ENCODE data around the gene ZNF688.
"Not testable (repeated sequence)": the region's sequence is repeated elsewhere in the genome, so short reads cannot be mapped to it uniquely, and the experiment has no call there.

ZNF688 gene

GRCh38 chr16:30535106-30535776, 36.3 kb downstream of the ZNF688 start:
- in situ Hi-C loops (cut with HindIII; ENCODE audit: low sequenced_read_pairs): no loop called here

- in situ Hi-C loops (cut with HindIII; ENCODE audit: low sequenced_read_pairs): no loop called here
These were observed 37.0 kb downstream of the ZNF688 start, which contains the start of gene ZNF747 for GRCh38 chr16:30534368-30535105. Gene ZNF747, minus strand, starts transcription at chr16:30534858. Its CDS starts 179 bp downstream, at chr16:30534679.

GRCh38 chr16:30533748-30534367, 37.7 kb downstream of the ZNF688 start:
- in situ Hi-C loops (cut with HindIII; ENCODE audit: low sequenced_read_pairs): no loop called here

- in situ Hi-C loops (cut with HindIII; ENCODE audit: low sequenced_read_pairs): no loop called here
These were observed 38.4 kb downstream of the ZNF688 start for GRCh38 chr16:30533146-30533522.

GRCh38 chr16:30532285-30533145, 39.0 kb downstream of the ZNF688 start:
- in situ Hi-C loops (cut with HindIII; ENCODE audit: low sequenced_read_pairs): no loop called here

GRCh38 chr16:30530163-30531037, 41.1 kb downstream of the ZNF688 start:
- in situ Hi-C loops (cut with HindIII; ENCODE audit: low sequenced_read_pairs): no loop called here

- in situ Hi-C loops (cut with HindIII; ENCODE audit: low sequenced_read_pairs): no loop called here
These were observed 42.6 kb downstream of the ZNF688 start for GRCh38 chr16:30528799-30529457.

- in situ Hi-C loops (cut with HindIII; ENCODE audit: low sequenced_read_pairs): no loop called here
These were observed 43.8 kb downstream of the ZNF688 start for GRCh38 chr16:30527635-30528178.

GRCh38 chr16:30526823-30527634, 44.5 kb downstream of the ZNF688 start:
- in situ Hi-C loops (cut with HindIII; ENCODE audit: low sequenced_read_pairs): no loop called here

GRCh38 chr16:30526137-30526822, 45.2 kb downstream of the ZNF688 start, which contains the start of gene ZNF768:
Gene ZNF768, minus strand, starts transcription at chr16:30526566. Its CDS starts 153 bp downstream, at chr16:30526413.
- in situ Hi-C loops (cut with HindIII; ENCODE audit: low sequenced_read_pairs): no loop called here

- in situ Hi-C loops (cut with HindIII; ENCODE audit: low sequenced_read_pairs): no loop called here
These were observed 45.7 kb downstream of the ZNF688 start for GRCh38 chr16:30525844-30526136.

- in situ Hi-C loops (cut with HindIII; ENCODE audit: low sequenced_read_pairs): no loop called here
These were observed 46.6 kb downstream of the ZNF688 start for GRCh38 chr16:30524575-30525568.

GRCh38 chr16:30523768-30524574, 47.5 kb downstream of the ZNF688 start:
- in situ Hi-C loops (cut with HindIII; ENCODE audit: low sequenced_read_pairs): no loop called here

- in situ Hi-C loops (cut with HindIII; ENCODE audit: low sequenced_read_pairs): not testable (repeated sequence)
These were observed 48.6 kb downstream of the ZNF688 start for GRCh38 chr16:30522702-30523463.

All from DLD1 (cell line).